HL-60 (cell line): Measurements from ENCODE around the gene PARP6.

Experiments used
- CTCF ChIP-seq: IDR thresholded peaks from one replicate; pipeline ENCODE4 v1.5.1; 2011; ENCODE audit warnings: low read length, control low read depth, inconsistent platforms; ENCODE audit not compliant: insufficient read depth
- GABPA ChIP-seq: IDR thresholded peaks from 2 replicates; pipeline ENCODE4 v1.6.1; 2012; ENCODE audit warnings: low read depth
- SPI1 ChIP-seq: IDR thresholded peaks from 2 replicates; pipeline ENCODE4 v1.6.1; 2012; ENCODE audit warnings: low read depth, mild to moderate bottlenecking, borderline replicate concordance

GRCh38 chr15:72237853-72238224 is 34.5 kb downstream of the PARP6 start:
- TF ChIP-seq CTCF (no peak), SPI1 (no peak), GABPA (no peak)
